CD4-positive, alpha-beta T cell treated with Interleukin-15 for 4 hours (primary cell): ENCODE data around the gene SEMA4C.
A peak's percentile ranks its signal among the peaks of the same experiment; 100 is the strongest.

Source experiments
- DNase-seq: peaks from one replicate; pipeline ENCODE4 v3.0.0-alpha.2; 2020; ENCODE audit warnings: low spot score

The SEMA4C gene

DNA sequence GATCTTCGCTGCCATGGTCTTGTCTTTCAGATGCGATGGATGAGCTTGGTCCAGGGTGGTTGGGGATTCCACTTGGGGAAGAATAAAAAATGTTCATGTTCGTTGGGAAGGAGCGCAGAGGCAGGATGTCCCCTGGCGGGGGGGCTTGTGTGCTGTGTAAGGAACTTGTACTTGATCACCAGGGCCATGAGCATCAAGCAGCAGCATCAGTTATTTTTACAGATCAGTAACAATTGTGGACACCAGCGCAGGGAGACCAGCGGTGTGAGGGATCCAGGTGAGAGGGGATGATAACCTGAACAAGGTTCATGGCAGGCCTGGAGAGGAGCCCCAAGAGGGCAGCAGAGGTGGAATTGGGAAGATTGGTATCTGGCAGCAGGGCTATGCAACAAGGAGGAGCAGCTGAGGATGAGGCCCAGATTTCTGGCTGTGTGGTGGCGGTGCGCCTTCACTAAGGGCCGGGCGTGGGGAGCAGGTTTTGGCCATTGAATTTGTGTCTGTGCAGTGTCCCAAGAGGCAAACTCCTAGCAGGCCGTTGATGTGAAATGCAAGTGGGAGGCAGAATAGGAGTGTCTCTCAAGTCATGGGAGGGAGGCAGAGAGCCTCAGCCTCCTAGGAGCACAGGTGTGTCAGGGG is 49.9 kb downstream of the SEMA4C start:
- DNase-seq: no peak

DNA sequence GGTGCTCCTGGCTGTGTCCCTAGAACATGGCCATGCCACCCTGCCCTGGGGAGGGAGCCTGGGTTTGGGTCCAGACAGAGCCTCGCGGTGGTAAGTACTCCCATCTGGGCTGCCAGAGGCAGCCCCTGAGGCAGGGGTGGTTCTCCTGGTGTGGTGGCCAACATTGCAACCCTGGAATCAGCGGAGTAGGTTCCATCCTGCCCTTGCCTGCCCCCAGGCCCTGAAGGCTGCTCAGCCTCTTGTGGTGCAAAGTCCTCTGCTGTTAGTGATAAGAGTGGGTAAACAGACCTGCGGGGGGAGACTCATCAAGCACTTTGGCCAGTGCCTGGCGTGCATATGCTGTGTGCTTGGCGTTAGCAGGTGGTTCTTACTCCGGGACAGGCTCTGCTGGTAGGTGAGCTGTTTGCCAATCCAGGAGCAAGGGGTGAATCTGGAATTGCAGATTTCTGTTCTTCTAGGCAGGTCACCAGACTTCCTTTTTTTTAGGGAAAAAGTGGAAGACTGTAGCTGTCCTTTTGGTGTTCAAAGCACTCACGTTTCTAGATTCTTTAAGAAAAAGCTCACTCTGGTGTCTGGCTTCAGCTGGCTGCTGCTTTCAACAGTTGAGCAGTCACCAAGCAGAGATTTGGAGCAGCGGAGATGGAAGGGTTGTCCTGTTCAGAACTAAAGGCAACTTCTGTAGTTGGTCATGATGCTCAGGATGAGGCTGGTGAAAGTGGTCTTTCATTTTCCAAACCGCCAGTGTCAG is 50.6 kb downstream of the SEMA4C start:
- DNase-seq: no peak

DNA sequence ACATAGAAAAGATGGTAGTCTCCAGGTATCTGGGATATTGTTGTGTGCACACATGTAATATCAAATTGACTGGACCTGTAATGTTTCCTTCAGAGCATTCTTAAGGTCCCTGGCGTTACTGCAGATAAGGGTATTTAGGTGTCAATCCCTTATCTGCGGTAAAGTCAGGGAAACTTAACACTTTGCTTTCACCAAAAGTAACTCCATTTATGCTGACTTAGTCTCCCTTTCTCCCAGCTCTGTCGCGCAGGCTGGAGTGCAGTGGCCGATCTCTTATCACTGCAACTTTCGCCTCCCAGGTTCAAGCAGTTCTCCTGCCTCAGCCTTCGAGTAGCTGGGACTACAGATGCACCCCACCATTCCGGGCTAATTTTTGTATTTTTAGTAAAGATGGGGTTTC is 52.0 kb downstream of the SEMA4C start:
- DNase-seq: no peak

DNA sequence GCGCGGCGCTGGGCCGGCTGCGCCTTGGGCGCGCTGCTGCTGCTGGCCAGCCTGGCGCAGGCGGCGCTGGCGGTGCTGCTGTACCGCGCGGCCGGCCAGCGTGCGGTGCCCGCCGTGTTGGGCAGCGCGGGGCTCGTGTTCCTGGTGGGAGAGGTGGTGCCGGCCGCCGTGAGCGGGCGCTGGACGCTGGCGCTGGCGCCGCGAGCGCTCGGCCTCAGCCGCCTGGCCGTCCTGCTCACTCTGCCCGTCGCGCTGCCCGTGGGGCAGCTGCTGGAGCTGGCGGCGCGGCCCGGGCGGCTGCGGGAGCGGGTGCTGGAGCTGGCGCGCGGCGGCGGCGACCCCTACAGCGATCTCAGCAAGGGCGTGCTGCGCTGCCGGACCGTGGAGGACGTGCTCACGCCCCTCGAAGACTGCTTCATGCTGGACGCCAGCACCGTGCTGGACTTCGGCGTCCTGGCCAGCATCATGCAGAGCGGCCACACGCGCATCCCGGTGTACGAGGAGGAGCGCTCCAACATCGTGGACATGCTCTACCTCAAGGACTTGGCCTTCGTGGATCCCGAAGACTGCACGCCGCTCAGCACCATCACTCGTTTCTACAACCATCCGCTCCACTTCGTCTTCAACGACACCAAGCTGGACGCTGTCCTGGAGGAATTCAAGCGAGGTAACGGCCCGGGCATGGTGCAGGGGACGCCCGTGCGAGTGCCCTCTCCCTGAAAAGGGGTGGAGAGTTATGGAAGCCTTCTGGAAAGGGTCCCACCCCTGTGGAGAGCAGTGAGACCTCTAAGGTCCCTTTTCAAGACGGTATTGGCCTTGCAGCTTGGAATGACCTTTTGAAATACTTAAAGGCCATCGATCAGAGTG is 52.8 kb downstream of the SEMA4C start:
- DNase-seq: no peak

DNA sequence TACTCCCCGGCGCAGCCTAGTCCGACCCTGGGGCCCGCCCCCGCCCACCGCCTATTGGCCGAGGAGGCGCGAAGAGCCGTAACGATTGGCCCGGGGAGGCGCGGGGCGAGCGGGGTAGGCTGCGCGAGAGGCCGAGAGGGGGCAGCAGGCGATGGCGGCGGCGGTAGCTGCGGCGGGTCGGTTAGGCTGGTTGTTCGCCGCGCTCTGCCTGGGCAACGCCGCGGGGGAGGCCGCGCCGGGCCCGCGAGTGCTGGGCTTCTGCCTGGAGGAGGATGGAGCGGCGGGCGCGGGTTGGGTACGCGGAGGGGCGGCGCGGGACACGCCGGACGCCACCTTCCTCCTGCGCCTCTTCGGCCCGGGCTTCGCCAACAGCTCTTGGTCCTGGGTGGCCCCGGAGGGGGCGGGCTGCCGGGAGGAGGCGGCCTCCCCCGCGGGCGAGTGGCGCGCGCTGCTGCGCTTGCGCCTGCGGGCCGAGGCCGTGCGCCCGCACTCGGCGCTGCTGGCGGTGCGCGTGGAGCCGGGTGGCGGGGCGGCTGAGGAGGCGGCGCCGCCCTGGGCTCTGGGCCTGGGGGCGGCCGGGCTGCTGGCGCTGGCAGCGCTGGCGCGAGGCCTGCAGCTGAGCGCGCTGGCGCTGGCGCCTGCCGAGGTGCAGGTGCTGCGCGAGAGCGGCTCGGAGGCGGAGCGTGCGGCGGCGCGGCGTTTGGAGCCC is 53.6 kb downstream of the SEMA4C start, which contains the start of gene CNNM3:
Gene CNNM3, plus strand, starts transcription at position 142 of the 709 bp plus-strand sequence. Its CDS starts 10 bp downstream, at position 152.
- peak; percentile 97 for DNase-seq

DNA sequence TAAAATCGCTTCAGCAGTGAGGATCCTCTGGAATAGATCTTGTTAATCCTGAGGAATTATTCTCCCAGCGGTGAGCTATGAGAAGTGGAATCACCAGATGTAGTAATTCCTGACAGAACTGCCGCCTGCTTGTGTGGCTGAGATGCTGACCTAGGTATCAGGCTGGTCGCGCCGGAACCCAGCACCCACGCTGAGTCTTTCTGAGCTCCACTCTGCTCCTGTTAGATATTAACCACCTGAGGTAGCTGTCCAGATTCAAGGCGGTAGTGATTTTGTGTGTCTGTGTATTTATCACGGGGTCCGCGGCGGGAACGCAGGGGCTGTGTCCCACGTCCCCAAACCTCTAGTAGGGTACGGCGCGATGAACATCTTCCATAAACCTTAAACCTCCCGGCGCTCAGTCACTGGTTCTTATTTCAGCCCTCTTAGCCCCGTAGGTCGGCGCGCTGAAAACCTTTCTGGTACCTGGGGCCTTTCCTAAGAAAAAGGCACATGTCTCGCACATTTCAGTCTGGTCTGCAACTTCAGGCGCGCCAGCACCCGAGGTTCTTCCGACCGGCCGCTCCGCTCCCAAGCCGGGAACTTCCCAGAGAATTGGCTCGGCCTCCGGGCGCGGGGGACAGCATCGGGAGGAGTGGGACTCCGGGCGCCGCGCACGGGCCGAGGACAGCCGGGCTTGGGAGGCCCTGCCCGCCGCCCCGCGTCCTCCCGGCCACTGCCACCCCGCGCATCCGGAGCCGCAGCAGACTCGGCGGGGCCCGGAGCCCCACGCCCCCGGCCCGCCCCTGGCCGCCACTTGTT is 54.4 kb downstream of the SEMA4C start:
- DNase-seq: no peak

DNA sequence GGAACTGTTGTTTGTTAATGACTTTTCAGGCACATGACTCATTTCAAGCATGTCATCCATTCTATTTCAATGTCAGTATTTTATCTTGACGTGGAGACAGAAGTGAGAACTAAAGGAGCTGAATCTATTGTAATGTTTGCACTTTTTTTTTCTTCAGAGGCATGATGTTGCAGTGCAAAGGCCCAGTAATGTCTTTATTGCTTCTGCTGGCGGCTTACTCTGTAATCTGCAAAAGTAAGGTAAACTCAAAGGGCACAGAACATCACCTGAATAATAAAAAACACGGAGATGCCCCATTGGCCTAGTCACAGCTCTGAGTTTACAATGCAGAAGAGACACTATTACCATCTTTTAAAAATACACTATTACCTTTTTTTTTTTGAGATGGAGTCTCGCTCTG is 56.2 kb downstream of the SEMA4C start:
- no peak for DNase-seq

DNA sequence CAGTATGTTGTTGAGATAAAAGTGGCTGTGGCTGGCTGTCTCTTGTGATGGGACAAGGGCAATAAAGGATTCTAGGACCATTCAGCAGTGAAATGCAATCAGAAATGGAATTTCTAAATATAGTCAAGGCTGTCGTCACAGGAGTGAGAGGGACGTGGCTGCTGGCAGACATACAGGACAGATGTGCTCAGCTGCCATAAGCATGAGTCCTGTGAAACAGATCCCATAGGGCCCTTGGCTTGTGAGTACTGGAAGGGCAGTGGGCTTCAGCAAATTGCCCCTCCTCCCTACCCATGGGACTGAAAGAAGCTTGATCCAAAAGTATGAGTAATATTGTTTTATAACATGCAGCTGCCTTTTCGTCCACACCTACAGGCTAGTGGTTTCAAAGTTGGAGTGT is 58.0 kb downstream of the SEMA4C start:
- DNase-seq: no peak

DNA sequence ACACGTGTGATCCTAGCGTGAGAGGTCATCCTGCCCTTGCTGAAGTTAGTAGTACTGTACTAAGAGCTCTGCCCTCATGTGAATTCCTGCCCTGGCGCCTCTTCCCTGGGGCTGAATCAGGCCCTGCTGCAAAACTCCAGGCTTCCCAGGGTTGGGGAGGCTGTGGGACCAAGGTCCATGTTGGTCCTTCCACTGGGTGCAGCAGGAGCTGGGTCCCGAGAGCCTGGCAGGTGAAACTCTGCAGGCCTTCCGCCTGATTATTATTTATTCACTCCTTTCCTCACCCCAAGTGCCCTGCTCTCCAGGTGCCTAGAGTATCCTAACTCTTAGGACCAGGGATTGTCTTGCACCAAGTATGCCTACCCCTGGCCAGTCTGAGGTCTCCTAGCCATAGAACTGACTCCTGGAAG is 59.1 kb downstream of the SEMA4C start:
- no peak for DNase-seq

DNA sequence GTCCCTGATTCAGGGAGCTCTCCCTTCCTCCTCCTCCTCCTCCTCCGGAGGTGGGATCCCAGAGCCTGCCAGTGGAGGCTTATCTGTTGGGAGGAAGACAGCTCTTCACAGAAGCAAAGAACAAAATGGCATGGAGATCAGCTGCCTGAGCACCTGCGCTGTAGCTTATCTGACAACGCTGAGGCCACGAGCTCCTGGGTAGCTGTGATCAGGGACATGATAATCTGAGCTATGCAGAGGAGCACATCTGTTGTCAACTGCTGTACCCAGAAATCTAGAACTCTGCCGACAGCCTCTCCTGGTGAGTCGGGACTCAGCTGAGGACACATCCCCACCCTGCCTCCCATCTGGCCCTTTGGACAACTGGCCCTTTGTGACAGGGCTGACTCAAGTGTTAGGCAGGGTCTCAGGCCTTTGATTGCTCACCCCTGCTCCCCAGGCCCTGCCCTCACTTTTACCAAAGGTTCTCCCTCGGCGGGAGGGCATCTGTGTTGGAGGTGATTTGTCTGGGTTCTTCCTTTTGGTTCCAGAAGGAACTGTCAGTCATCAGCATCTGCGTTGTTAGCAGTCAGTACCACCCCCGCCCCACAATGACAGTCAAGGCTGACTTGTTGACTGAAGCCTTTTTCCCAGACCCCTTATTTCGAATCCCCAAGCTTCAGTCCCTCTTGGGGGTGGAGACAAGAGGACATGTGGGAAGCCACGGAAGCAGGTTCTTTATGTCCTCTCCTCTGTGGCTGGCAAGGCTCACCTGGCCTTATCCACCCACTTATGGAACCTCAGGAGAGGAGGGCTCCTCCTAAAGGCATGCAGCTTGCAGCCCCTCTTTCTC is 59.7 kb downstream of the SEMA4C start:
- DNase-seq: no peak
